SK-N-SH treated with all-trans-retinoic acid at 6 μM for 48 hours (cell line): ENCODE measurements around the gene RNF215.
A peak's percentile ranks its signal among the peaks of the same experiment; 100 is the strongest.

Experiments used
- ATAC-seq: fragments of 200-7000 bp; cut with Tn5 transposase; 3 replicates; pipeline ENCODE4 v1.9.1; 2020; ENCODE audit warnings: mild to moderate bottlenecking, moderate library complexity
- ARNTL ChIP-seq: fragments of 450-650 bp; formaldehyde crosslinking; IDR thresholded peaks from 2 replicates; pipeline ENCODE4 v1.5.0; 2020; ENCODE audit warnings: low read depth, mild to moderate bottlenecking, moderate library complexity, borderline replicate concordance
- BACH2 ChIP-seq: fragments of 250-450 bp; sonication (Bioruptor Pico); IDR thresholded peaks from 2 replicates; pipeline ENCODE4 v1.9.0; 2021; ENCODE audit warnings: mild to moderate bottlenecking, borderline replicate concordance
- CSRNP3 ChIP-seq: fragments of 250-450 bp; sonication (Bioruptor Pico); IDR thresholded peaks from 2 replicates; pipeline ENCODE4 v1.5.1; 2021; ENCODE audit warnings: mild to moderate bottlenecking, moderate library complexity
- ESRRG ChIP-seq: fragments of 250-450 bp; sonication (Bioruptor Pico); IDR thresholded peaks from 2 replicates; pipeline ENCODE4 v1.6.1; 2021; ENCODE audit warnings: mild to moderate bottlenecking
- GLIS3 ChIP-seq: fragments of 250-450 bp; sonication (Bioruptor Pico); IDR thresholded peaks from 2 replicates; pipeline ENCODE4 v1.5.0; 2020; ENCODE audit warnings: mild to moderate bottlenecking, moderate library complexity
- ISL1 ChIP-seq: fragments of 250-450 bp; sonication (Bioruptor Pico); IDR thresholded peaks from 2 replicates; pipeline ENCODE4 v2.1.2; 2022; ENCODE audit warnings: mild to moderate bottlenecking, moderate library complexity
- OSR1 ChIP-seq: fragments of 250-450 bp; sonication (Bioruptor Pico); IDR thresholded peaks from 2 replicates; pipeline ENCODE4 v1.8.0; 2022; ENCODE audit warnings: moderate library complexity, mild to moderate bottlenecking, inconsistent platforms
- PATZ1 ChIP-seq: fragments of 250-450 bp; sonication (Bioruptor Pico); IDR thresholded peaks from 2 replicates; pipeline ENCODE4 v1.8.0; 2020; ENCODE audit warnings: mild to moderate bottlenecking, moderate library complexity, borderline replicate concordance
- POU6F1 ChIP-seq: fragments of 250-450 bp; sonication (Bioruptor Pico); IDR thresholded peaks from 2 replicates; pipeline ENCODE4 v1.8.0; 2021; ENCODE audit warnings: low read depth, mild to moderate bottlenecking, moderate library complexity, borderline replicate concordance
- PPARA ChIP-seq: fragments of 250-450 bp; sonication (Bioruptor Pico); IDR thresholded peaks from 2 replicates; pipeline ENCODE4 v1.5.0; 2020; ENCODE audit warnings: mild to moderate bottlenecking, borderline replicate concordance
- RARB ChIP-seq: fragments of 250-450 bp; sonication (Bioruptor Pico); IDR thresholded peaks from 2 replicates; pipeline ENCODE4 v1.8.0; 2021; ENCODE audit warnings: mild to moderate bottlenecking, moderate library complexity
- TCF4 ChIP-seq: fragments of 250-450 bp; sonication (Bioruptor Pico); IDR thresholded peaks from 2 replicates; pipeline ENCODE4 v1.8.0; 2021; ENCODE audit warnings: mild to moderate bottlenecking, moderate library complexity, borderline replicate concordance
- TOX ChIP-seq: fragments of 250-450 bp; sonication (Bioruptor Pico); IDR thresholded peaks from 2 replicates; pipeline ENCODE4 v1.8.0; 2021; ENCODE audit warnings: mild to moderate bottlenecking, moderate library complexity, borderline replicate concordance
- TSHZ2 ChIP-seq: fragments of 250-450 bp; sonication (Bioruptor Pico); IDR thresholded peaks from 2 replicates; pipeline ENCODE4 v1.5.0; 2020; ENCODE audit warnings: mild to moderate bottlenecking, moderate library complexity
- ZC3H10 ChIP-seq: fragments of 250-450 bp; sonication (Bioruptor Pico); IDR thresholded peaks from 2 replicates; pipeline ENCODE4 v1.5.1; 2021; ENCODE audit warnings: mild to moderate bottlenecking, moderate library complexity
- ZFP3 ChIP-seq: fragments of 250-450 bp; sonication (Bioruptor Pico); IDR thresholded peaks from 2 replicates; pipeline ENCODE4 v1.5.0; 2020; ENCODE audit warnings: mild to moderate bottlenecking, moderate library complexity
- ZFP30 ChIP-seq: fragments of 450-650 bp; formaldehyde crosslinking; IDR thresholded peaks from 2 replicates; pipeline ENCODE4 v1.5.0; 2022; ENCODE audit warnings: mild to moderate bottlenecking, moderate library complexity
- ZNF565 ChIP-seq: fragments of 450-650 bp; formaldehyde crosslinking; conservative IDR thresholded peaks from 2 replicates; pipeline ENCODE4 v1.5.0; 2020; ENCODE audit warnings: low read depth, mild to moderate bottlenecking, moderate library complexity
- ZNF8 ChIP-seq: fragments of 450-650 bp; formaldehyde crosslinking; IDR thresholded peaks from 2 replicates; pipeline ENCODE4 v1.5.0; 2020; ENCODE audit warnings: mild to moderate bottlenecking, moderate library complexity

Gene RNF215

GRCh38 chr22:30386960-30387827 is at the start of gene RNF215:
Gene RNF215 (minus strand): TSS chr22:30387411. CDS start chr22:30387313, 98 bp downstream.
- peak; percentile 89 for TF ChIP-seq ZFP3 (CRISPR knock-in tag)
- no peak for TF ChIP-seq BACH2
- ATAC-seq, result peak; percentile 90

- ATAC-seq, result no peak
- TF ChIP-seq CSRNP3 (CRISPR knock-in tag) (no peak), ISL1 (CRISPR knock-in tag) (no peak), POU6F1 (CRISPR knock-in tag) (no peak), RARB (CRISPR knock-in tag) (no peak), ZFP30 (CRISPR knock-in tag) (no peak), TOX (CRISPR knock-in tag) (no peak), GLIS3 (CRISPR knock-in tag) (no peak), ESRRG (no peak), ZC3H10 (no peak), TSHZ2 (no peak), OSR1 (no peak), ZNF8 (CRISPR knock-in tag) (no peak), PATZ1 (CRISPR knock-in tag) (no peak), ZNF565 (CRISPR knock-in tag) (no peak), ARNTL (CRISPR knock-in tag) (no peak), TCF4 (CRISPR knock-in tag) (no peak)
Observed at GRCh38 chr22:30436196-30436595, 49.0 kb upstream of the RNF215 start.

- no peak for TF ChIP-seq ZNF565 (CRISPR knock-in tag)
Observed at GRCh38 chr22:30435674-30436126, 48.5 kb upstream of the RNF215 start.

GRCh38 chr22:30434843-30435242 is 47.6 kb upstream of the RNF215 start:
- TF ChIP-seq TCF4 (CRISPR knock-in tag) (no peak), ZNF8 (CRISPR knock-in tag) (no peak), OSR1 (no peak), PPARA (no peak), BACH2 (no peak), ISL1 (CRISPR knock-in tag) (no peak), ZC3H10 (no peak)
- ATAC-seq, result no peak

More at GRCh38 chr22:30435674-30436126, 48.5 kb upstream of the RNF215 start:
- ATAC-seq, result no peak
